GM18507 (cell line): ENCODE measurements around the gene ZDHHC11.

Experiments used
- DNase-seq: peaks from one replicate; pipeline ENCODE4 v3.0.0; 2011; ENCODE audit warnings: low read depth; ENCODE audit not compliant: insufficient read length; ENCODE audit errors: extremely low spot score
- FAIRE-seq: peaks from 2 replicates; lab custom pipeline; 2011; peaks lifted over from hg19 to GRCh38; lab: Jason Lieb, UNC

Gene ZDHHC11

DNA sequence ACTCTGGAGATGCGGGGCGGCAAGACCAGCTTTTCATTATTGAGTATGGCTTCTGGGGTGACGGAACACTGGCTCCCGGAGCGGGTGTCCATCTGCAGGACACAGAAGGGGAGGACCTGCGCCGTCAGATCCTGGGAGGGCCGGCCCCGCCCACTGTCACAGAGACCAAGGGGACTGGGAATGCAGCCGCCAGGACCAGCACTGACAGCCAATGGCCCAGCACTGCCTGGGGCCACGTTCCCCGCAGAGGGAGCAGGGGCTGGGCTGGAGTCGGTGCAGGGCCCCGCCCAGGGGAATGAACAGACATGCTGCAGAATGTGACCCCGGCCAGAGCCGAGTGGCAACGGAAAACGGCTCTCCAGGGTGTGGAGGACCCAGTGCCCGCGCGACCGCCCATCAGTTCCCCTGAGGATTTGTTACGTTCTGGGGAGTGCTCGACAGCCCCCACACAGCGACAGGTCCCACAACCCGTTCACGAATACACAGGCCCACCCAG is at the start of gene ZDHHC11:
Gene ZDHHC11 (minus strand): TSS at position 476 of the 496 bp plus-strand sequence. CDS start 384 bp downstream, at position 92.
- DNase-seq = no peak
- FAIRE-seq = no peak

- FAIRE-seq (no peak), DNase-seq (no peak)
Observed at GRCh38 chr5:893711-894110, 42.9 kb upstream of the ZDHHC11 start.

GRCh38 chr5:893137-893506 is 42.3 kb upstream of the ZDHHC11 start:
- no peak for DNase-seq

GRCh38 chr5:892394-893136 is 41.8 kb upstream of the ZDHHC11 start, which contains the start of the genes BRD9 and TRIP13:
Gene BRD9 (minus strand): TSS chr5:892801. CDS start chr5:892657, 144 bp downstream.
Gene TRIP13 (plus strand): TSS chr5:892884. CDS start chr5:892999, 115 bp downstream.
- peak; percentile 38 for FAIRE-seq
- DNase-seq = peak; percentile 100

More at GRCh38 chr5:893137-893506, 42.3 kb upstream of the ZDHHC11 start:
- FAIRE-seq = no peak

GRCh38 chr5:891837-892393 is 41.1 kb upstream of the ZDHHC11 start:
- FAIRE-seq (no peak), DNase-seq (peak; percentile 14)

DNA sequence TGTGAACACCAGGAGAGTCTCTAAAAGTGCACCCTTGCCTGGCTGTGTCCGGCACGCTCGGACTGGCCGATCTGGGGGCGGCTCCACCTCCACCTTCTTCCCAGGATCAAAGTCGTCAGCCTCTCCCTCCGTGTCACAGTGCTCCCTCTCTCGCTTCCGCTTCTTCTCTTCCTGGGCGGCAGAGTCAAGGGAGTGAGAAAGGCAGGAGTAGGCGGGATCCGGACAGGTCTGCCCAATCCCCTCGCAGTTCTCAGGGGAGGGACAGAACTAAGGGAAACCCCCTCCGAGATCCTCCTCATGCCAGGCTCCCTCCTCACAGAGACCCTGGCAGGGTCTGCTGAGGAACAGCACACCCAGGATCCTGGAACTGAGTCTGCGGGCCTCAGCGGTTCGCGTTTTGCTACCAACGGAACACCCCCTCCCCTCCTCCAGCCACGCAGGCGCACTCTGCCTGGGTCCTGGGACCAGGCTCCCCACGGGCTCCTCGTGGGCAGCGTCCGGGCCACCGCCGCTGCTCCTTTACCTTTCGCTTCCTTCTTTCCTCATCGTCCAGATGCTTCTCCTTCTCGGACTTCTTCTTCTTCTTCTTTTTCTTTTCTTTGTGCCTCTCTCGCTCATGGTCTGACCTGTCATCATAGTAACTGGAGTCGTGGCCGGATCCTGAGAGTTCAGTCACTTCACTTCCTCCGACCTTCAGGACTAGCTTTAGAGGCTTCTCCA is 40.5 kb upstream of the ZDHHC11 start:
- FAIRE-seq (no peak), DNase-seq (no peak)

DNA sequence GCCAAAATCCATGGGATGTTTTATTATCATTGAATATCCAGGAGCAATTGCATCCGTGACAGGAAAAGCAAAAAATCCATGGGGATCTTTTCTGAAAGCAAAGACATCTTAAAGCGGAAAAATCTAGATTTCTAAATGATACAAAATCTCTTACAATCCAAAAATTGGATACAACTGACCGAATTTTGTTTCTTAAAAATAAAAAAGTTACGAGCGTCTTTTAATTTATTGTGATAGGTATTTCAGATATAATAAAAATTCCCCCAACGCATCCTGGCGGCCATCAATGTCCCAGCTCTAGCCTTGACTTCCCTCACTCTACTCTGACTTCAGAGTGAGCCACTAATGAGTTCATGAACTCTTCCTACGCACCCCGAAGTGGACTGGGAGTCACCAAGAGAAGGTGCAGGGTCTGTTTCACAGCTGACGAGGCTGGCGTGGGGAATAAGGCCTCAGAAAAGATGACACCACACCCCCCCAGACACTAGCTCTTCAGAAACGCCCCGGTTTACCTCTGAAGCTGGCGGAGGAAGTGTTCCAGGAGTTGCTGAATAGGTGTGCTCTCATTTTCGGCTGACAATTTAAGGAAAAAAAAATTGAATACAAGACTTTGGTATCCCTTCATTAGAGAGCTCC is 38.4 kb upstream of the ZDHHC11 start:
- DNase-seq (no peak), FAIRE-seq (no peak)

- FAIRE-seq = no peak
Observed at GRCh38 chr5:888638-889035, 37.9 kb upstream of the ZDHHC11 start.

GRCh38 chr5:887947-888637 is 37.3 kb upstream of the ZDHHC11 start:
- FAIRE-seq (no peak), DNase-seq (no peak)

More at GRCh38 chr5:888638-889035, 37.9 kb upstream of the ZDHHC11 start:
- no peak for DNase-seq

DNA sequence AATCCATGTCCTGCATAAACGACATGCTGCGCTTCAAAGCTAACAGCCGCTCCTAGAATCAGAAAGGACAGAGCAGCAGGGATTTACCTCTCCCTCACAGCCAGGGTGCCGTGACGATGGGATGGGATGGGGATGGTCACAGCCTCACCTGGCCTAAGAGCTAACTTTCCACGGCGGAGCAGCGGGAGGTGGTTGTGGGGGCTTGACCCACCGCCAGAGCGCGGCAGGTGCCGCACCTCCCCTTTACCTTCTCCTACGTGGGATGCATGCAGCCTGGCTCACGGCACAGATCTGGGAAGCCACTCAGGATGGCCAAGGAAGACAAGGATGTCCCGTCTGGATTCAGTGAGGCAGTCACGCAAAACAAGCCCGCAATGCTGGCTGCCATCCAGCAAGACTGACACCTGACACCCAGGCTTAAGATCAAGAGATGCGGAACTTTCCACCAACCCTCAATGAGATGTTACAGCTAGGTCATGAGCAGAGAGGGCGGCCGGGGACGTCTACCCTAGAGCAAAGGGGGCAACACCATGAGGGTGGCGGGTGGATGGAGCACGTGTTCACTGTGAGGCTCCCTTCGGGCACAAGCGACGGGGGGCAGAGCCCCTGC is 36.0 kb upstream of the ZDHHC11 start:
- DNase-seq (no peak), FAIRE-seq (no peak)

- no peak for DNase-seq
- no peak for FAIRE-seq
Observed at GRCh38 chr5:886036-886435, 35.2 kb upstream of the ZDHHC11 start.

GRCh38 chr5:885529-885928 is 34.7 kb upstream of the ZDHHC11 start:
- no peak for FAIRE-seq
- no peak for DNase-seq

- no peak for DNase-seq
- no peak for FAIRE-seq
Observed at GRCh38 chr5:885127-885442, 34.3 kb upstream of the ZDHHC11 start.

DNA sequence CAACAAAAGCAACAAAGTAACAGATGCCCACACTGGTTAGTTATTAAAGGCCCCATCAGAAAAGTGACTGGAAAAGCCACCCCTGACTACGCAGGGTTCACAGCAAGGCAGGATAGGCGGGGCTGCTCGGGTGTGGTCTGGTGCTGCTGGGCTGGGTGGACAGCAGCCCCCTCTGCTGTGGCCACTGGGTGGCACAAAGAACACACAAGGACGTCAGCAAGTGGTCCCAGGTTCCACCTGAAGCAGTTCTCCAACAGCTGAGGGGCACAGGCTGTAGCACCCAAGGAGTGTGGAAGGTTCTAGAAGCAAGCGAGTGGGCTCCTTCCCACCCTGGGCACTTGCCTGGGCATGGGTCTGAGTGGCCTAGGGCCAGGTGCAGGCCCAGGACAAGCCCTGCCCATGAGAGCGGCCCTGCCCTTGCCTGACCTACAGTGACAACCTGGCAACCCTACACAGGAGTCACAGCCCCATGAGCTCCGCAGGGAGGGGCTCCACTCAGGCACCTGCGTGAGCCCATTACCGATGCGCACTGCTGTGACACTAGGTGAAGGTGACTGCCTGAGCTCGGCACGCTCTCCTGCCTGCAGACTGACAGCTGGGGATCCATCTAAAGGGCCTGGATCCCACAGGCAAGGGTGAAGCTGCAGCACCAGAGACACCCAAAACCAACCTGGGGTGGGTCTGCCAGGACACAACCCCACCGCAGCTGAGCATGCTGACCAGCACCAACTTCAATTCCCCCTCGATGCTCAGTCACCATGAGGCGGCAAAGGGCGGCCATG is 33.8 kb upstream of the ZDHHC11 start:
- DNase-seq = no peak
- FAIRE-seq = no peak

- DNase-seq (no peak), FAIRE-seq (no peak)
Observed at GRCh38 chr5:883475-884181, 32.8 kb upstream of the ZDHHC11 start.

DNA sequence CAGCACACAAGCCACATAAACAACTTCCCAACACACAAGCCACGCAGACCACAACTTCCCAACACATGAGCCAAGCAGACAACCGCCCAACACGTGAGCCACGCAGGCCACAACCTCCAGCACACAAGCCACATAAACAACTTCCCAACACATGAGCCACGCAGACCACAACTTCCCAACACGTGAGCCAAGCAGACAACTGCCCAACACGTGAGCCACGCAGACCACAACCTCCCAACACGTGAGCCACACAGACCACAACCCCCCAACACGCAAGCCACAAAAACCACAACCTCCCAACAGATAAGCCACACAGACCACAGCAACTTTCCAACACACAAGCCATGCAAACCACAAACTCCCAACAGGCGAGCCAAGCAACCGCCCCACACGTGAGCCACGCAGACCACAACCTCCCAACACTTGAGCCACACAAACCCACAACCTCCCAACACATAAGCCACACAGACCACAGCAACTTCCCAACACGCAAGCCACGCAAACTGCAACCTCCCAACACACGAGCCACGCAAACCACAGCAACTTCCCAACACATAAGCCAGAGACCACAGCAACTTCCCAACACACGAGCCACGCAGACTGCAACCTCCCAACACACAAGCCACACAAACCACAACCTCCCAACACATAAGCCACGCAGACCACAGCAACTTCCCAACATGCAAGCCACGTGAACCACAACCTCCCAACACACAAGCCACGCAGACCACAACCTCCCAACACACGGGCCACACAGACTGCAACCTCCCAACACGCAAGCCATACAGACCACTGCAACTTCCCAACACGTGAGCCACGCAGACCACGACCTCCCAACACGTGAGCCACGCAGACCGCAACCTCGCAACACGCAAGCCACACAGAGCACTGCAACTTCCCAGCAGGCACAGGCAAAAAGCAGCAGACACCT is 31.7 kb upstream of the ZDHHC11 start:
- no peak for FAIRE-seq
- no peak for DNase-seq

- FAIRE-seq = no peak
- no peak for DNase-seq
Observed at GRCh38 chr5:881551-881935, 30.8 kb upstream of the ZDHHC11 start.
